ENCODE data around the gene ANKRD65.

ANKRD65 gene

GRCh38 chr1:1425426-1425752, 4.3 kb upstream of the ANKRD65 start:
- TF ChIP-seq CTCF (conservative IDR thresholded peaks at IDR 0.05; ENCODE audit: low read length): no peak
- no peak overlapping the region for H3K4me3 ChIP-seq (ENCODE audit: low read length)
- DNase-seq (ENCODE audit: low read depth): no peak

GRCh38 chr1:1424707-1425106, 3.6 kb upstream of the ANKRD65 start:
- no peak for TF ChIP-seq CTCF (conservative IDR thresholded peaks at IDR 0.05; ENCODE audit: low read length)
- no peak for DNase-seq (ENCODE audit: low read depth)
- no peak overlapping the region for H3K4me3 ChIP-seq (ENCODE audit: low read length)

- TF ChIP-seq CTCF (conservative IDR thresholded peaks at IDR 0.05; ENCODE audit: low read length): no peak
- DNase-seq (ENCODE audit: low read depth): no peak
- no peak overlapping the region for H3K4me3 ChIP-seq (ENCODE audit: low read length)
Measured at GRCh38 chr1:1423245-1423597, 2.1 kb upstream of the ANKRD65 start.

GRCh38 chr1:1422465-1423244, 1.6 kb upstream of the ANKRD65 start:
- no peak overlapping the region for H3K4me3 ChIP-seq (ENCODE audit: low read length)
- DNase-seq (ENCODE audit: low read depth): no peak
- TF ChIP-seq CTCF (conservative IDR thresholded peaks at IDR 0.05; ENCODE audit: low read length): no peak

DNA sequence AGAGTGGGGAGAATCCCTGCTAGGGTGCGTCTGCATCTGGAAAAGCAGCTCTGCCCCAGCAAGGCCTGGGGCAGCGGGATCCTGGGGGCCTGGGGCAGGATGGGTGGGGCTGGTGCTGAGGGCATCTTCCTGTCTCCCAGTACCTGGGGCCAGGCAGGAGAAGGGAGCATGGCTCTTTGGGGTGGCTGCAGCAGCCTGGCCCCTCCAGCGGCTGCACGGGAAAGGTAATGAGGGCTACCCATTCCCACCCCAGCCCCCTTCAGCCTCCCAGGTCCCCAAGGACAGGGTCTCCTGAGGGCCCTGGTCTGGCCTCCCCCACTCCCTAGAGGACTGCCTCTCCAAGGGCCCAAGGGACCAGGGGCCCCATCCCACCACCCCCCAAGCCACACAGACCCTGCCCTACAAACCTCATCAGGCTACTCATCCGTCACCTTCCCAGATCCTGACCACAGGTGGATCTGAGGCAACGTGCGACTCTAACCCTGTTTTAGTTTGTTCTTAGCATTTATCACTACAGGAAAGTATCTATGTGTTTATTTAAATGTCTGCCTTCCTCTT, 910 bp upstream of the ANKRD65 start:
- DNase-seq (ENCODE audit: low read depth): no peak
- TF ChIP-seq CTCF (conservative IDR thresholded peaks at IDR 0.05; ENCODE audit: low read length): no peak
- H3K4me3 ChIP-seq (ENCODE audit: low read length): no peak overlapping the region

- no peak for TF ChIP-seq CTCF (conservative IDR thresholded peaks at IDR 0.05; ENCODE audit: low read length)
- no peak for DNase-seq (ENCODE audit: low read depth)
- no peak overlapping the region for H3K4me3 ChIP-seq (ENCODE audit: low read length)
Measured at GRCh38 chr1:1420654-1421141, 378 bp downstream of the ANKRD65 start.

All from AG10803 (cell line).